Ovary (tissue), 1 donor: Measurements from ENCODE around the gene FRY.

Experiments
- EP300 ChIP-seq: sonication (generic); formaldehyde crosslinking; IDR thresholded peaks from one replicate; pipeline ENCODE4 v1.6.1; 2017; ENCODE audit warnings: antibody characterized with exemption
- POLR2A ChIP-seq: fragments of 450-650 bp; IDR thresholded peaks from one replicate; pipeline ENCODE4 v1.6.1; 2017; ENCODE audit warnings: antibody characterized with exemption, mild to moderate bottlenecking, moderate library complexity

- TF ChIP-seq EP300 (no peak), POLR2A (no peak)
These were observed 136.6 kb downstream of the FRY start for GRCh38 chr13:32168131-32168530.
